Measurements from ENCODE around the gene NOS1AP.
"Not testable (repeated sequence)": the region's sequence is repeated elsewhere in the genome, so short reads cannot be mapped to it uniquely, and the experiment has no call there.

NOS1AP gene

GRCh38 chr1:162192763-162193162, 123.3 kb downstream of the NOS1AP start:
- no peak for DNase-seq (ENCODE audit: low read depth in 3 of 3)

- DNase-seq (ENCODE audit: low read depth in 3 of 3), result no peak
Measured at GRCh38 chr1:162193221-162193620, 123.7 kb downstream of the NOS1AP start.

- no peak for DNase-seq (ENCODE audit: low read depth in 3 of 3)
Measured at GRCh38 chr1:162193815-162194214, 124.3 kb downstream of the NOS1AP start.

- DNase-seq (ENCODE audit: low read depth in 3 of 3), result no peak
Measured at GRCh38 chr1:162195567-162195966, 126.1 kb downstream of the NOS1AP start.

- DNase-seq (ENCODE audit: low read depth in 3 of 3), result no peak
Measured at GRCh38 chr1:162196387-162196786, 126.9 kb downstream of the NOS1AP start.

- DNase-seq (ENCODE audit: low read depth in 3 of 3), result no peak
Measured at GRCh38 chr1:162197041-162197531, 127.6 kb downstream of the NOS1AP start.

GRCh38 chr1:162197615-162198421, 128.3 kb downstream of the NOS1AP start:
- no peak for DNase-seq (ENCODE audit: low read depth in 3 of 3)

- no peak for DNase-seq (ENCODE audit: low read depth in 3 of 3)
Measured at GRCh38 chr1:162200096-162200847, 130.8 kb downstream of the NOS1AP start.

GRCh38 chr1:162201062-162201461, 131.6 kb downstream of the NOS1AP start:
- DNase-seq (ENCODE audit: low read depth in 3 of 3), result not testable (repeated sequence)

GRCh38 chr1:162204129-162204822, 134.8 kb downstream of the NOS1AP start:
- DNase-seq (ENCODE audit: low read depth in 3 of 3), result no peak

GRCh38 chr1:162204823-162205155, 135.3 kb downstream of the NOS1AP start:
- DNase-seq (ENCODE audit: low read depth in 3 of 3), result no peak

- DNase-seq (ENCODE audit: low read depth in 3 of 3), result no peak
Measured at GRCh38 chr1:162206300-162206699, 136.8 kb downstream of the NOS1AP start.

- DNase-seq (ENCODE audit: low read depth in 3 of 3), result no peak
Measured at GRCh38 chr1:162206749-162207635, 137.5 kb downstream of the NOS1AP start.

GRCh38 chr1:162207862-162208261, 138.4 kb downstream of the NOS1AP start:
- DNase-seq (ENCODE audit: low read depth in 3 of 3), result no peak

GRCh38 chr1:162210196-162210595, 140.7 kb downstream of the NOS1AP start:
- DNase-seq (ENCODE audit: low read depth in 3 of 3), result no peak

GRCh38 chr1:162212713-162213112, 143.2 kb downstream of the NOS1AP start:
- DNase-seq (ENCODE audit: low read depth in 3 of 3), result no peak

- no peak for DNase-seq (ENCODE audit: low read depth in 3 of 3)
Measured at GRCh38 chr1:162213281-162213912, 143.9 kb downstream of the NOS1AP start.

- DNase-seq (ENCODE audit: low read depth in 3 of 3), result no peak
Measured at GRCh38 chr1:162214202-162214601, 144.7 kb downstream of the NOS1AP start.

- no peak for DNase-seq (ENCODE audit: low read depth in 3 of 3)
Measured at GRCh38 chr1:162215902-162216301, 146.4 kb downstream of the NOS1AP start.

- no peak for DNase-seq (ENCODE audit: low read depth in 3 of 3)
Measured at GRCh38 chr1:162216604-162217003, 147.1 kb downstream of the NOS1AP start.

GRCh38 chr1:162217706-162218105, 148.2 kb downstream of the NOS1AP start:
- DNase-seq (ENCODE audit: low read depth in 3 of 3), result no peak
